GM12878 (cell line): Measurements from ENCODE around the gene KRT72. TPM values are rescaled to one million over a fixed set of nuclear protein-coding genes. Genes with fewer than 3 reads are reported as not detected.

ENCODE experiments used
- ATAC-seq: fragments of 200-7000 bp; cut with Tn5 transposase; 3 replicates; pipeline ENCODE4 v1.9.1; 2020; ENCODE audit warnings: mild to moderate bottlenecking, moderate library complexity
- BruUV-seq: library from RNA; stranded (reverse); fragments of 400-500 nt; replicated peaks from 2 replicates; lab custom pipeline; 2021; lab: Mats Ljungman, UMichigan
- CTCF ChIA-PET: fragments of 300-600 bp; sonication (Branson Sonifier 250); formaldehyde crosslinking; extraction: SDS; loops from one replicate; lab custom pipeline; 2021; ENCODE audit warnings: inconsistent platforms; lab: Yijun Ruan, JAX
- POLR2A ChIA-PET: fragments of 350-600 bp; formaldehyde crosslinking; extraction: SDS; loops from one replicate; lab custom pipeline; 2021; ENCODE audit warnings: inconsistent platforms; lab: Charles Lee
- RAD21 ChIA-PET: fragments of 300-600 bp; sonication (Branson Sonifier 250); formaldehyde crosslinking; loops from one replicate; lab custom pipeline; 2023; ENCODE audit warnings: antibody characterized with exemption; ENCODE audit not compliant: unreplicated experiment; lab: Charles Lee
- SMC1A ChIA-PET: fragments of 300-600 bp; sonication (Branson Sonifier 250); formaldehyde crosslinking; loops from one replicate; lab custom pipeline; 2023; ENCODE audit not compliant: unreplicated experiment, uncharacterized antibody; lab: Charles Lee
- DNase-seq: peaks from one replicate; pipeline ENCODE4 v3.0.0-alpha.2; 2011; ENCODE audit warnings: low read depth, low spot score
- FAIRE-seq: peaks from 3 replicates; lab custom pipeline; 2011; peaks lifted over from hg19 to GRCh38; lab: Jason Lieb, UNC
- H2AFZ ChIP-seq: 2 replicates; pipeline ENCODE4 v1.6.0; 2011; ENCODE audit warnings: low read depth, low read length, control low read depth; ENCODE audit not compliant: control insufficient read depth
- H3K27ac ChIP-seq: 2 replicates; pipeline ENCODE4 v1.5.1; 2011; ENCODE audit warnings: control low read depth; ENCODE audit not compliant: control insufficient read depth, insufficient read depth
- H3K27me3 ChIP-seq, 2 experiments: replicated peaks in 1 of 2; 2 replicates each; pipeline versions ENCODE4 v1.6.0 to v1.6.1; 2011; ENCODE audit warnings: low read length in 1 of 2; ENCODE audit not compliant: control insufficient read depth in 2 of 2, insufficient read depth in 2 of 2
- H3K36me3 ChIP-seq, 2 experiments: 2 replicates each; pipeline ENCODE4 v1.5.1; 2011; ENCODE audit warnings: low read length in 1 of 2; ENCODE audit not compliant: control insufficient read depth in 2 of 2, insufficient read depth in 2 of 2
- H3K4me1 ChIP-seq: 2 replicates; pipeline ENCODE4 v1.6.1; 2011; ENCODE audit warnings: mild to moderate bottlenecking, low read length, moderate library complexity, mixed read lengths; ENCODE audit not compliant: control insufficient read depth, insufficient read depth
- H3K4me2 ChIP-seq: 2 replicates; pipeline ENCODE4 v1.6.0; 2011; ENCODE audit warnings: control low read depth; ENCODE audit not compliant: control insufficient read depth, insufficient read depth
- H3K4me3 ChIP-seq: fragments of 200-600 bp; sonication (generic); 2 replicates; pipeline ENCODE4 v1.5.1; 2016
- H3K79me2 ChIP-seq: 2 replicates; pipeline ENCODE4 v1.6.0; 2011; ENCODE audit warnings: low read length; ENCODE audit not compliant: control insufficient read depth, insufficient read depth
- H3K9ac ChIP-seq: 2 replicates; pipeline ENCODE4 v1.8.0; 2011; ENCODE audit warnings: low read length, control low read depth, mixed read lengths; ENCODE audit not compliant: control insufficient read depth, insufficient read depth
- H3K9me3 ChIP-seq: replicated peaks from 3 replicates; pipeline ENCODE4 v1.5.1; 2011; ENCODE audit warnings: mild to moderate bottlenecking, low read length; ENCODE audit not compliant: control insufficient read depth, insufficient read depth
- H4K20me1 ChIP-seq: 2 replicates; pipeline ENCODE4 v1.6.0; 2011; ENCODE audit not compliant: control insufficient read depth, insufficient read depth
- BACH1 ChIP-seq: fragments of 450-650 bp; IDR thresholded peaks from 2 replicates; pipeline ENCODE4 v1.6.1; 2017; ENCODE audit warnings: mild to moderate bottlenecking, borderline replicate concordance
- BMI1 ChIP-seq: fragments of 450-650 bp; IDR thresholded peaks from 2 replicates; pipeline ENCODE4 v1.6.1; 2016; ENCODE audit warnings: mild to moderate bottlenecking, moderate library complexity, borderline replicate concordance
- CHD1 ChIP-seq: IDR thresholded peaks from 2 replicates; pipeline ENCODE4 v1.6.1; 2012; ENCODE audit warnings: low read depth, low read length, improper control_type of control experiment
- CHD4 ChIP-seq: fragments of 200-600 bp; sonication (generic); IDR thresholded peaks from 2 replicates; pipeline ENCODE4 v1.6.1; 2016; ENCODE audit warnings: mild to moderate bottlenecking
- HDAC2 ChIP-seq: fragments of 200-600 bp; sonication (generic); IDR thresholded peaks from 2 replicates; pipeline ENCODE4 v1.6.1; 2017
- KAT2A ChIP-seq: conservative IDR thresholded peaks from 2 replicates; pipeline ENCODE4 v1.6.1; 2011; ENCODE audit warnings: low read depth, low read length; ENCODE audit not compliant: control insufficient read depth
- PML ChIP-seq: IDR thresholded peaks from 2 replicates; pipeline ENCODE4 v1.6.1; 2012; ENCODE audit warnings: low read length, inconsistent platforms
- SIN3A ChIP-seq: IDR thresholded peaks from 2 replicates; pipeline ENCODE4 v1.6.1; 2012; ENCODE audit warnings: low read depth, low read length, improper control_type of control experiment
- SRF ChIP-seq, 2 experiments: IDR thresholded peaks; 2 replicates each; pipeline ENCODE4 v1.6.1; 2011; ENCODE audit warnings: low read depth in 2 of 2, low read length in 2 of 2, mild to moderate bottlenecking in 1 of 2, moderate library complexity in 1 of 2
- YY1 ChIP-seq: IDR thresholded peaks from 2 replicates; pipeline ENCODE4 v1.6.1; 2011; ENCODE audit warnings: low read depth, mild to moderate bottlenecking, low read length
- ZNF24 ChIP-seq: fragments of 450-650 bp; IDR thresholded peaks from 2 replicates; pipeline ENCODE4 v1.6.1; 2017; ENCODE audit warnings: antibody characterized with exemption, mild to moderate bottlenecking
- ZSCAN29 ChIP-seq: fragments of 450-650 bp; IDR thresholded peaks from 2 replicates; pipeline ENCODE4 v1.6.1; 2017; ENCODE audit warnings: mild to moderate bottlenecking, moderate library complexity
- WGBS: methylation state at CpG from one replicate; pipeline ENCODE4 v1.1.6; 2016; ENCODE audit warnings: low lambda C conversion rate; ENCODE audit not compliant: insufficient replicate concordance, insufficient coverage; ENCODE audit errors: missing lambda C conversion rate; 5-methylcytosine and 5-hydroxymethylcytosine counted together
- in situ Hi-C: fragments of 300-500 bp; cut with MboI; formaldehyde crosslinking; loops from 9 replicates; pipeline ENCODE4 v1.14.3; 2018; ENCODE audit warnings: mixed read lengths
- intact Hi-C: fragments of 100-400 bp; cut with micrococcal nuclease; formaldehyde crosslinking; loops from one replicate; pipeline ENCODE4 v1.14.2; 2022; ENCODE audit not compliant: unreplicated experiment
- polyA plus RNA-seq, 11 experiments: library from polyadenylated mRNA; depleted of rRNA in 4 of 11; unstranded in 6 of 11; stranded (reverse) in 5 of 11; fragments of >200 nt; fragmentation: Nextera tagmentation in 4 of 11; fragmentation: Illumina TruSeq in 1 of 11; extraction: Ambion mirVana in 4 of 11; extraction: Trizol in 1 of 11; gene quantifications; 1 replicate in 1 of 11; 2 replicates in 10 of 11; pipeline versions ENCODE4 v1.2.1 to v1.2.3, GENCODE V29; 2011 to 2016; ENCODE audit warnings: inconsistent platforms in 2 of 11, missing spikeins in 2 of 11, low read depth in 1 of 11
- total RNA-seq, 4 experiments: library from RNA; depleted of rRNA in 3 of 4; stranded (reverse); fragments of >200 nt in 3 of 4; fragmentation: Illumina TruSeq in 1 of 4; extraction: Trizol in 1 of 4; gene quantifications; 2 replicates each; pipeline versions ENCODE4 v1.2.1 to v1.2.3, GENCODE V29; 2013 to 2021

Gene KRT72
- total and polyA plus RNA-seq, 10 of the 15 experiments (the other 5 are each of a cell fraction or from before 2014, with no cell fraction given) = not detected

DNA sequence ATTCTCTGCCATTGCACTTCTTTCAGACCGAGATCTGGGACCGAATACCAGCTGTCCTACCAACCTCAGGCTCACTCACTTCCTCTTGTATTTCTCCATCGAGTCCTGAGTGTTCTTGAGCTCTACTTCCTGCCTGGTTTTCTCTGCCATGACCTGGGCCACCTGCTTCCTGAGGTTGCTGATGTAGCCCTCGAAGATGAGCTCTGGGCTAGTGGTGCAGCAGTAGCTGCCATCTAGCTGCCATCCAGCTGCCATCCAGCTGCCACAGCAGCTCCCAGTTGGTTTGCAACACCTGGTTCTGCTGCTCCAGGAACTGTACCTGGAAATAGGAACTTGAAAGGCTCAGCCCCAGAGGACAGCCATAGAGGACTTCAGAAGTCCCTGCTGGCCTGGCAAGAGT, 32.1 kb upstream of the KRT72 start (continued):
- TF ChIP-seq SIN3A (no peak), SRF (IDR thresholded peaks at IDR 0.05; ENCODE audit: low read depth in 2 of 2, low read length in 2 of 2) (no peak), YY1 (no peak)

DNA sequence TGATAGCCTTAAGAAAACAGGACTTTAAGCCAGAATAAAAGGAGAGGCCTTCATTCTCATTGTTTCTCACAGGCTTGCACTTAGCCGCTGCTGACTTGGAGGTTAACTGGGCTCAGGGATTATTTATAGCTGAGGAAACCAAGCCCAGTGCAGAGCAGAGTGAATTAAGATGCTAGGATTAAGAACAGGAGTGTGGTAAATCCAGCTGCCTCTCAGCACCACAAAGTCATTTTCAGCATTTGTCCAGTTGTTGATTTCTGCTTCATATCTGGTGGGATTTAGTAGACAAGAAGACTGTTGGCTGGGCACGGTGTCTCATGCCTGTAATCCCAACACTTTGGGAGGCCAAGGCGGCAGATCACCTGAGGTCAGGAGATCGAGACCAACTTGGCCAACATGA, 31.4 kb upstream of the KRT72 start:
- CTCF ChIA-PET = no interaction called here
- Histone ChIP-seq H3K9me3 (no peaks in the 10 kb centered on the region), H2AFZ (no peak overlapping the region), H3K79me2 (no peaks in the 10 kb centered on the region), H3K36me3 (no peaks in the 10 kb centered on the region)
- in situ Hi-C loops = no loop called here
- TF ChIP-seq CHD4 = no peak
- TF ChIP-seq BACH1 = no peak
- no peak for TF ChIP-seq HDAC2
- no peak for TF ChIP-seq BMI1
- no peak for TF ChIP-seq ZSCAN29
- no peak for TF ChIP-seq SRF (IDR thresholded peaks at IDR 0.05; ENCODE audit: low read depth in 2 of 2, low read length in 2 of 2)
- no peak for TF ChIP-seq PML
- no peak for TF ChIP-seq KAT2A
- no peak for TF ChIP-seq ZNF24
- TF ChIP-seq CHD1 = no peak
- TF ChIP-seq, all 136 proteins: peak for 0
- DNase-seq (no peak), ATAC-seq (no peak), FAIRE-seq (no peak)
- ChIA-PET POLR2A (no interaction called here), RAD21 (no interaction called here), SMC1A (no interaction called here)
- Histone ChIP-seq H3K27me3 (peaks cover 0 to 4% of the 10 kb centered on the region in 2 experiments; a peak in 2 of 4 replicates), H3K4me1 (no peaks in the 10 kb centered on the region), H4K20me1 (no peaks in the 10 kb centered on the region), H3K4me2 (no peak overlapping the region), H3K4me3 (no peak overlapping the region), H3K9ac (no peak overlapping the region), H3K27ac (no peak overlapping the region)
- intact Hi-C loops = no loop called here
- no TSS peak for BruUV-seq
- WGBS = 14% methylated on average over 4 of the region's 4 CpGs
